ENCODE results near the gene CCDC83.
"Not testable (repeated sequence)": the region's sequence is repeated elsewhere in the genome, so short reads cannot be mapped to it uniquely, and the experiment has no call there.

CCDC83 gene

DNA sequence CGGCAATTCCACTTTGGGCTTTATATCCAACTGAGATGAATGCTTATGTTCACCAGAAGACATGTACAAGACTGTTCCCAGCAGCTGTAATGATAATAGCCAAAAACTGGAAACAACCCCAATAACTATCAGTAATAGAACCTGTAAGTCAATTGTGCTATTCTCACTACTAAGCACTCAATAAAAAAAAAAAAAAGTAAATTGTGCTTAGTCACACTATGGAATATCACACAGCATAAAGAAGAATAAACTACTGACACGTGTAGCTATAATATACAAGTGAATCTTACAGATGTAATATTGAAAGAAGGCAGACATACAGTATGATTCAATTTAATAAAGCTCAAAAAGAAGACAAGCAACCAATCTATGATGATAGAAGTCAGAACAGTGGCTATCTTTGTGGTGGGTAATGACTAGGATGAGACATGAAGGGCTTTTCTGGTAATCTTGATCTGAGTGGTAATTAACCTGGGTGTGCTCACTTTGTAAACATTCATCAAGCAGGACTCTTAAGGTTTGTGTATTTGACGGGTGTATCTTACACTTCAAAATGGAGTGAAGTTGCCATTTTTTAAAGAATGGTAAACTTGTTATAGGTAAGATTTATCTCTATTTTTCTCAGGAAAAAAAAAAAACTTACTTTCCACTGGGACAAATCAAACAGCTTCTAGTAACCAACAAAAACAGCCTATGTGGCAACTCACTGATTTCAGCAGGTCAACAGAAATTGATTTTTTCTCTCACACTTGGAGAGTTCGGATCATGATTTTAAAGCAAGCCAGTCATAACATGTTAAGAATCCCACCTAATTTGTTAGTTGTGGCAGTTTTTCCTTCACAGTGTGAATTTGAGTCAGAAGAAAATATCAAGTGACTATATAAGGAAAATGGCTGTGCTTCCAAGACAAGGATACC, 84.2 kb downstream of the CCDC83 start:
- no peak for DNase-seq (ENCODE audit: low read depth, low spot score)

DNA sequence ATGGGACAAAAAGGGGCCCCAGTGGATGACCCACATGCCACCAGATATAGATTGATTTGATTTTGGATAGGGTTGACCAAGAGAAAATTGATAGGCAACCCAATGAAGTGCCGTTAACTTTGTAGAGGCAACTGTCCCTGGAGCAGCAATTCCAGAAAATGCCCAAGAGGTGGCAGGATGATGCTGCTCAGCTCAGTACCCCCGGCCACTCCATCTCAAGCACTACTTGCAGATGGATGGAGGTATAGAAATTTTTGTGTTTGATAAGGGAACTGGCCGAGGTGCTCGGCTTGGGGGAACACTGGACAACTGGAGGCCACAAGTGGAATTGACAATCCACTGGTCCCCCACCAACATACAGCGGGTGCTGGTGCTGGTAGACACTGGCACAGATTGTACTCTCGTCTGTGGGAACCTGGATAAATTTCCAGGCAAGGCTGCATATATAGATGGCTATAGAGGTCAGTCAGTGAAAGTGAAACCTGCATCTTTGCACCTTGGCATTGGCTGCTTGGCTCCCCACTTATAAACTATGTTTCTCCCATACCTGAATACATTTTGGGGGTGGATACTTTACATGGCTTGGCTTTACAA, 86.3 kb downstream of the CCDC83 start:
- no peak for DNase-seq (ENCODE audit: low read depth, low spot score)

DNA sequence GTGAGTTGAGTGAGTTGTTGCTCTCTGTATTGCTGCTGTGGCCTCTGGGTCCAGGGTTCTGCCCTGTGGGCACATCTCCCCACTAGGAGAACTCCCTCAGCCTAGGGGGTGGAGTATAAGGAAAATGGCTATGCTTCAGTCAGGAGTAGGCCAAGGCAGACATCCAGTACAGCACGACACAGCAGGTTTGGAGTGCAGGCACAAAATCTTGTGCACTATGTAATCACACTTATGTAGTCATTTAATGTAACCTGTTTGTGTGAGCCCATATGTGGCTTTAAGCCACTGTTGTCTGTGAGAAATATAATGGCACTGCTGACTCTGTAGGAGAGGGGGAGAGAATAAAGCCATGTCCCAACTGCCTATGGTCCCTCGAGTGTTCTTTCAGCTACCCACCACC, 90.1 kb downstream of the CCDC83 start:
- no peak for DNase-seq (ENCODE audit: low read depth, low spot score)

DNA sequence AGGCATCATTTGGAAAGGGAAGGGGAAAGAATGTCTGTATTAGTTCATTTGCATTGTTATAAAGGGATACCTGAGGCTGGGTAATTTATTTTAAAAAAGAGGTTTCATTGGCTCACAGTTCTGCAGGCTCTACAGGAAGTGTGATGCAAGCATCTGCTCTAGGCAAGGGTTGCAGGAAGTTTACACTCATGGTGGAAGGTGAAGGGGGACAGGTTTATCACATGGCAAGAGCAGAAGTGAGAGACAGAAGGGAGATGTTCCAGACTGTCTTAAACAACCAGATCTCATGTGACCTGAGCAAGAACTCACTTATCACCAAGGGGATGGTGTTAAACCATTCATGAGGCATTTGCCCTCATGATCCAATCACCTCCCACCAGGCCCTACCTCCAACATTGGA, 90.6 kb downstream of the CCDC83 start:
- no peak for DNase-seq (ENCODE audit: low read depth, low spot score)

DNA sequence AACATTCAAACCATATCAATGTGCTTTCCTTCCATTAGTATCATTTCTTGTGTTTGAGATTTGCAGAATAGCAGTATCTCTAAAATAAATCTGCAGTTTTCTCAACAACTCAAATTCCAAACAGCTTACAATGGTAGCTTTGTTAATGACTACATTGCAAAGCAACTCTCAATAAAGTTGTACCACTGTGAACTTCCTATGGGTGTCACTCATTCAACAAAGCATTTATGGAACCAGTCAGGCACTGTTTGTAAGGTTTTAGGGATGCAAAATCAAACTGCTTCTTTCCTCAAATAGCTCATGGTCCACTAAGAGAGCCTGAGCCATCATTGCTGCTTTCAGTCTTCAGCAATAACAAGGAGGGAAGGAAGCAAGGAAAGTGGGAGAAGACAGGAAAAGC, 91.0 kb downstream of the CCDC83 start:
- DNase-seq (ENCODE audit: low read depth, low spot score), result no peak

DNA sequence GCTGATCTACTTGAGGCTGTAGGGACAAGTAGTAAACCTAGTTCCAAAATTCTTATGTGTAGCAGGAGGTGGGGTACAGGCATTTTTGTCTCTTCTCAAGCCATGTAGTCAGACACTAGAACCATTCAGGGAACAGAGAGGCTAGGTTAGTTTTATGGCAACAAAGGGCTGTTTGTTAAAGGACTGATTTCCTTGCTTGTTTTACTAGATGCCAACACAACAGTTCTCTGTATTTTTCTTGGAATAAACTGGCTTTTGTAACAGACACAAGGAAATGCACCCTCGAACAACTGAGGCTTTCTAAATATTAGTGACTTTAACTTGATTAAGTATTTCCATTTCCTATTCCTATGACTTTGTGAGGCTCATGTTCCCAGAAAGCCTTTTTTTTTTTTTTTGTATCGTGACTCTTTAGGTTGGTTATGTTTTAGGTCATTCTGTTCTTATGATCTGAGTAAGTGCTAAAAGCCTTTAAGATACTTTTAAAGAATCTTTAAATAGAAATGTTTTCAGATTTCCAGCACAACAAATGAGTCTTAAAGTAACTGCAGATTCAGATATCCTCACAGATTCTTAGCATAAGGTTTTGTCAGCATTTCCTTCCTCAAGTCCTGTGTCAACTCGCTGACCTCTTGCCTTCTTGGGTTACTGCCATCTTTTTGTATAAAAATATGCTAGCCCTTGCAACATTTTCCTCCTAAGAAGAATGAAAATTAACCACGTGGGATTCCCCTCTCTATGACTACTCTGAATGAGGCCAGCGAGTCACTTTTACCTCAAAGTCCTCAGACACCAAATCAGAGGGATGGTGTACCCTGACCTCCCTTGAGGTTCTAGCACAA, 92.5 kb downstream of the CCDC83 start:
- DNase-seq (ENCODE audit: low read depth, low spot score), result no peak

DNA sequence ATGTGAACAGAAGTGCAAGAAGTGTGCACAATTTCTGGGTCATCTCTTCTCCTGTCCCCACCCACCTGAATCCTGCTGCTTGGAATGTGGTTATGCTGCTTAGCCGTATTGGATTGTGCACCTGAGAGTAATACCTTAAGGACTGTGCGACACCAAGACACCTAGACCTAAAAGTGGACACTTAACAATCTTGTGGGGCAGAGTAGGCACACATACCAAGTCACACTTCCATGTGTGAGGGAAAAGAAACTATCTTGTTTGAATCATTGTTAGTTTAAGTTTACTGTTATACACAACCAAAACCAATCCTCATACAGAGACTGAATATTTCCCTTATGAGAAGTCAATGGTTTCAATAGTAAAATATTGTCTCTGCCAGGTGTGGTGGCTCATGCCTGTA, 93.7 kb downstream of the CCDC83 start:
- DNase-seq (ENCODE audit: low read depth, low spot score), result no peak

DNA sequence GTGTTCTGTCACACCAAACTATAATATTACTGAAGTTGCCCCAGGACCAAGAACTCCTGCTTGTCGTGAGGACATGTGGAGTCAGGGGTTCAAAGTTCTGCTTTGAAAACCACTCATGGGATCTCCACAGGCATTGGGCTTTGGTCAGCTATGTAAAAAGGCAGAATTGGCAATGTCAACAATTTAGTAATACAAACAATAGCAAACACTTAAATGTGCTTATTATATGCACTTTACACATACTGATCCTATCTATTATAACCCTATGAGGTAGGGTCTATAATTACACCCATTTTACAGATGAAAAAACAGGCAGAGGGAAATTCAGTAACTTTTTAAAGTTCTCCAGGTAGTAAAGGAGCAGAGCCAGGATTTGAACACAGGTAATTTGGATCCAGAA, 94.6 kb downstream of the CCDC83 start:
- no peak for DNase-seq (ENCODE audit: low read depth, low spot score)

DNA sequence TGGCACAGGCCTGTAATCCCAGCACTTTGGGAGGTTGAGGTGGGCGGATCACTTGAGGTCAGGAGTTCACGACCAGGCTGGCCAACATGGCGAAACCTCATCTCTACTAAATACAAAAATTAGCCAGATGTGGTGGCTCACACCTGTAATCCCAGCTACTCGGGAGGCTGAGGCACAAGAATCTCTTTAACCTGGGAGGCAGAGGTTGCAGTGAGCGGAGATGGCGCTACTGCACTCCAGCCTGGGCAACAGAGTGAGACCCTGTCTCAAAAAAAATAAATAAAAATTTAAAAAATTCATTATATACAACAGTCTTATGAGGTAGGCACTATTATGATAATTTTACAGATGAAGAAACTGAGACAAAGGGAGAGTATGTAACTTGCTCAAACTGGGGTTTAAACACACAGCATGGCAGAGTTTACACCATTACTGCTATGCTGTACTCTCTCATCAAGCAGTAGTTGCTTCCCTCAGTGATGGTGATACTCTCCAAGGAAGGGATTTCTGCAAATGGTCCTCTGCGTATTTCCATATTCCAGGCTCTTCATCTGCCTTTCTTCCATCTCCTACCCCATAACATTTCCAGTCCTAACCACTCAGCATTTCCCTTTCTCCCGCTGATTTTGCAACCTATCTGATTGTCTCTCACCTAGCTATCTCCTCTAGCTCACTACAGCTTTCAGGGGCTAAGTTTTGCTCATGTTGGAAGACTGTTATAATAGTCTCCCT, 95.3 kb downstream of the CCDC83 start:
- no peak for DNase-seq (ENCODE audit: low read depth, low spot score)

DNA sequence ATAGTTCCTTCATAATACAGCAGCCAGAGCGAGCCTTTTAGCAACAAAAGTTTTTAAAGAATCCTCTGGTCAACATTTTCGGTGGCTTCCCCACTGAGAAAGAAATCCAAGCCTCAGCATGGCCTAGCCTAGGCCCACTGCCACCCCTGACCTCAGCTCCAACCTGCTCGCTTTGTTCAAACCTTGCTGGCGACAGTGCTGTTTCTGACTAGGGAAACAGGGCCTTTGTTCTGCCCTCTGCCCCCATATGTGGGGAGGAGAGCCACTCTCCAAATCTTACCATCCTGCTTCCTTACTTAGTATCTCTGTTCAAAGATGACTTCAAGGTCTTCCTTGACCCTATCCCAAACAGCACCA, 95.8 kb downstream of the CCDC83 start:
- no peak for DNase-seq (ENCODE audit: low read depth, low spot score)

DNA sequence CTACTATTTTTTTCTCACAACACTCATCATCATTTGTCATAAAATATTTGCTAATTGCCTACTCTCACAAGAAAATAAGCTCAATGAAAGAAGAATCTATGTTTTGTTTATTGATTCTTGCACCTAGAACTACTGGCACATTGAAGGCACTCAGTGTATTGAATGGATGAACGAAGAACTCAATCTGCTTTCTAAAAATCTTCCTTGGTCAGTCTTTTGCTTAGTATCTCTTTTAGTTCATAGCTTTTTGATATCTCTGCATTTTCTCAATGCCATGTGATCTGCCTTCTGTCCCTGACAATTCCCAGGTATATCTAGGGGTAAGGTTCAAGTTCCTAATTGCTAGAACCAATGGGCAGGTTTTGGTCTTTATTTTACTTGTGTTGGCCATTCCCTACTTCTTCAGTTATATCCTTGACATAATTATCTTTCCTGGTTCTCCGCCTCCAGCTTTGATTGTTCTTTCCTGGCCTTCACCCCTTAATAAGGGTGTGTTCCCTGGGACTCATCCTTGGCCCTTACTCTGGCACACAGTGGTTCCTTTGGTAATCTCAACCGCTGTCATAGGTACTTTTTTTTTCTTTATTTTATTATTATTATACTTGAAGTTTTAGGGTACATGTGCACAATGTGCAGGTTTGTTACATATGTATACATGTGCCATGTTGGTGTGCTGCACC, 96.4 kb downstream of the CCDC83 start:
- DNase-seq (ENCODE audit: low read depth, low spot score), result no peak

DNA sequence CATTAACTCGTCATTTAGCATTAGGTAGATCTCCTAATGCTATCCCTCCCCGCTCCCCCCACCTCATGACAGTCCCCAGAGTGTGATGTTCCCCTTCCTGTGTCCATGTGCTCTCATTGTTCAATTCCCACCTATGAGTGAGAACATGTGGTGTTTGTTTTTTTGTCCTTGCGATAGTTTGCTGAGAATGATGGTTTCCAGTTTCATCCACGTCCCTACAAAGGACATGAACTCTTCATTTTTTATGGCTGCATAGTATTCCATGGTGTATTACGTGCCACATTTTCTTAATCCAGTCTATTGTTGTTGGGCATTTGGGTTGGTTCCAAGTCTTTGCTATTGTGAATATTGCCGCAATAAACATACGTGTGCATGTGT, 96.9 kb downstream of the CCDC83 start:
- not testable (repeated sequence) for DNase-seq (ENCODE audit: low read depth, low spot score)

DNA sequence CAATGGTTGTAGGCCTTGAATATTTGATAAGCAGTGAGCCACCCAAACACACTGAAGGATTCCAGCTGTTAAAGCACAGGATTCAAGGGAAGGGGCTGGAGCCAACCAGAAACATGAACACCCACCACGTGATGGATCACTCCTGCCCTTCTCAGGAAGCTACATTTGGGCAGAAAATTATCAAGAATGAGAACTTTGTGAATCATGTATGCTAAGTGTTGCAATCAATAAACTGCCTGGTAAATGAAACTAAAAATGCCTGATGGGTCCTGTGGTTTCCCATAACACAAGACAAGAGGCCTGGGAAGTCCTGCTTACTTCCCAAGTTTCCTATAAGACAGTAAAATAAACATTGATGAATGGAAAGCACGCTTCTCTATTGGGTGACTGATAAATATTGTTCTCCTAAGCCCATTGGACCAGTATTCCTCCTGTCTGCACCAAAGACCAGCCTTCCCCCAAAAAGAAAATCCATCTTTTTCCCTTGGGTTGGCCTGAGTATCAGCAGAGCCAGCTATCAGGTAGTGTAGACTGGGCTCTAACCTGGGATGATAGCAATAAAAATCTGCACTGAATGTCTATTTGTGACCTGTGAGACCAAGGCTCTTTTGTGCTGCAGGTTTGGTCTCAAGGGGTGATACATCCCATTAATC, 98.4 kb downstream of the CCDC83 start:
- DNase-seq (ENCODE audit: low read depth, low spot score), result no peak

DNA sequence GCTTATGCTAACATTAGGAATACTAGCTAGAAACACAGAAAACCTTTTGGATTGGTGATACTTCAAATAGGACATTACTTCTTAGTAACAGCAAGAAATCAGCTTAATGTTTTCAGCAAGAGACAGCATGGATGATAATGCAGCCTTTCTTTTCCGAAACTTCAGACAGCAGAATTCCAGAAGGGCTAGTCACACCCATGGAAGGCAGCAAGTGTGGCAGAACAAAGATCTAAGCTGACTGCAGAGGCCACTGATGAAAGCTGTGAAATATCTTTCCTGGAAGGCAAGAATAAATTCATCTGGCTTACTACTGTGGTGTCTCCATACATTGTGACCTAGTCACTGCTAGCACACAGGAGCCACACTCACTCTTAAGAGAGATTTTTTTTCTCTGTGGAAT, 100.3 kb downstream of the CCDC83 start:
- no peak for DNase-seq (ENCODE audit: low read depth, low spot score)

DNA sequence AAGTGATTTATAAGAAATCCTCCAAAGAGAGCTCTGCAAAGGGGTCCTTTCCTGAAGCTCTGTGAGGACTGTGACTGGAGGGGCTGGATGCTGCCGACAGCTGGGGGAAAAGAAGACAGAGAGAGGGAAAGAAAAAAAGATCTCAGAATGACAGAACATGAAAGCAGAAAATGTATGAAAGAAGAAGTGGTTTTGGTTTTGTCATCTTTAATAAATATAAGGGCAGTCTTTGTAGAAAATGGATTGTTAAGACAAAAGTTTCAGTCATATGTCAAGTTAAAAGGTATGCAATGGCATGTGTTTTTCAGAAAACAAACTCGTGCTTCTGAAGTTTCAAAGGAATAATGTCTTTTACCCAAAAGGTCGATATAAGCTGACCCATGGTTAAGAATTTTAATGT, 105.5 kb downstream of the CCDC83 start:
- no peak for DNase-seq (ENCODE audit: low read depth, low spot score)

DNA sequence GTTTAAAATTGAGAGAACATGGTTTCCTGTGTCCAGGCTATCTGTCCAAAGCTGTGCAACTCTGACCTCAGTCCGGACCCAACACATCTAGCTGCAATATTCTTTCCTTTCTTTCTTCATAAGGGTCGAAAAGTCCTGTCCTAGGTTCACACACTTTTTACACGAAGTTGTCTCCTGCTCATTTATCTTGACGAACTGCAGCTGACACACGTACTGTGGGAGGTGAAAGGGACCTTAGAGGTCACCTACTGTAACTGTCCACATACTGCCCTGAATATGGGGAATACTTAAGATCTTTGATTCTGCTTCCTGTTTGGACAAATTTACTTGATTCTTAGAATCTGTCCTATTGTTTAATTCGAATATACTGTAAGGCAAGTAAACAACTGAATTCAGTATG, 105.9 kb downstream of the CCDC83 start:
- no peak for DNase-seq (ENCODE audit: low read depth, low spot score)

DNA sequence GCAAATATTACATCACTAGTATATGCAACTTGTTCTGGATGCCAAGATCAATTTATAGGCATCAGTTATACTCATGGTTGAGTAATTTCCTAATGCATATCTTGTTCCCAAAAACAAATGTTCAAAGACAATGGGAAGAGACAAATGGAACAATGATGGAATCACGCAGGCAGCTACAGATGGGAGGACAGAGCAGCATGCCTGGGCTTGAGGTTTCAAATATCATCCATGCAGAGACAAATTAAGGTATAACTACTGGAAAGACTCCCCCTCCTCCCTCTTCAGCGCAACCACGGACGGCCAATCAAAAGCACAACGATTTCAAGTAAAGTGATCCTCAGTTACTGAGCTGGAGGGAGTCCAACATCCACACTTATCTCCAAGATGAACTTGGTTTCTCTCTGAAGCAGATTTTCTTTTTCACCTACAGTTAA, 106.8 kb downstream of the CCDC83 start:
- no peak for DNase-seq (ENCODE audit: low read depth, low spot score)

DNA sequence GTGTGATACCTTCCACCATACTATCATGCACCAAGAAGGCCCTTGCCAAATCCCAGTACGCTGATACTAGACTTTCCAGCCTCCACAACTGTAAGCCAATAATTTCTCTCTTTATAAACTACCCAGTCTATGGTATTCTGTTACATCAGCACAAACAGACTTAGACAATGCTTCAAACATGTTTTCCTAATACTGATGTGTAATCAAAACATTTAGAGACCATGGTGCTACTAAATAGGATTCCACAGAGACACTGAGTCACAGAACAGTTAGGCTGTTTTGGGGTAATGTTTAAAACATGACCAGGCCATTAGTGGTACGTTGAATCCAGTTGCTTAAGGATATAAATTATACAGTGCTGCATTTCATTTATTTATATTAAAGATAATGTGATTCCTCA, 110.0 kb downstream of the CCDC83 start:
- DNase-seq (ENCODE audit: low read depth, low spot score), result no peak

DNA sequence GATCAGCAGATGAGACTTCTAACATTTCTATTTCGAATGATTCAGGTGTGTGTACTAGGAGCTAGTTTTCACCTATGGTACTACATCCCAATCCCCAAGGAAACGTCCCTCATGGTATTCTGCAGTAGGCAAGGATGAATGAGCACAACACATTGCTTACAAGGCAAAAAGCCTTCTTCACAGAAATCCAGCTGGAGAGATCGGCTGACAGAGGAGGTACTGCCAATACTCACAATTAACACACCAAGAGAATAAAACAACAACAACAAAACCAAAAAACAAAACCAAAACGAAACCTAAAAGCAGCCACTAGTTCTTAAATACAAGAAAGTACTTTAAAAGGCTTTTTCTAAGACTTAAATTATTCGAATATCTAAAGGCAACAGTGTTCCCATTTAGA, 112.3 kb downstream of the CCDC83 start:
- DNase-seq (ENCODE audit: low read depth, low spot score), result no peak

All from activated CD4-positive, CD25-positive, alpha-beta regulatory T cell treated with anti-CD3 and anti-CD28 coated beads, Interleukin-2, amount 50 U/mL, for 16 hours (primary cell).